Activated CD8-positive, alpha-beta memory T cell treated with anti-CD3 and anti-CD28 coated beads for 24 hours (primary cell): ENCODE data around the gene UBTF.

Experiments used
- DNase-seq: peaks from one replicate; pipeline ENCODE4 v3.0.0-alpha.2; 2020

The UBTF gene, protein sequence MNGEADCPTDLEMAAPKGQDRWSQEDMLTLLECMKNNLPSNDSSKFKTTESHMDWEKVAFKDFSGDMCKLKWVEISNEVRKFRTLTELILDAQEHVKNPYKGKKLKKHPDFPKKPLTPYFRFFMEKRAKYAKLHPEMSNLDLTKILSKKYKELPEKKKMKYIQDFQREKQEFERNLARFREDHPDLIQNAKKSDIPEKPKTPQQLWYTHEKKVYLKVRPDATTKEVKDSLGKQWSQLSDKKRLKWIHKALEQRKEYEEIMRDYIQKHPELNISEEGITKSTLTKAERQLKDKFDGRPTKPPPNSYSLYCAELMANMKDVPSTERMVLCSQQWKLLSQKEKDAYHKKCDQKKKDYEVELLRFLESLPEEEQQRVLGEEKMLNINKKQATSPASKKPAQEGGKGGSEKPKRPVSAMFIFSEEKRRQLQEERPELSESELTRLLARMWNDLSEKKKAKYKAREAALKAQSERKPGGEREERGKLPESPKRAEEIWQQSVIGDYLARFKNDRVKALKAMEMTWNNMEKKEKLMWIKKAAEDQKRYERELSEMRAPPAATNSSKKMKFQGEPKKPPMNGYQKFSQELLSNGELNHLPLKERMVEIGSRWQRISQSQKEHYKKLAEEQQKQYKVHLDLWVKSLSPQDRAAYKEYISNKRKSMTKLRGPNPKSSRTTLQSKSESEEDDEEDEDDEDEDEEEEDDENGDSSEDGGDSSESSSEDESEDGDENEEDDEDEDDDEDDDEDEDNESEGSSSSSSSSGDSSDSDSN

DNA sequence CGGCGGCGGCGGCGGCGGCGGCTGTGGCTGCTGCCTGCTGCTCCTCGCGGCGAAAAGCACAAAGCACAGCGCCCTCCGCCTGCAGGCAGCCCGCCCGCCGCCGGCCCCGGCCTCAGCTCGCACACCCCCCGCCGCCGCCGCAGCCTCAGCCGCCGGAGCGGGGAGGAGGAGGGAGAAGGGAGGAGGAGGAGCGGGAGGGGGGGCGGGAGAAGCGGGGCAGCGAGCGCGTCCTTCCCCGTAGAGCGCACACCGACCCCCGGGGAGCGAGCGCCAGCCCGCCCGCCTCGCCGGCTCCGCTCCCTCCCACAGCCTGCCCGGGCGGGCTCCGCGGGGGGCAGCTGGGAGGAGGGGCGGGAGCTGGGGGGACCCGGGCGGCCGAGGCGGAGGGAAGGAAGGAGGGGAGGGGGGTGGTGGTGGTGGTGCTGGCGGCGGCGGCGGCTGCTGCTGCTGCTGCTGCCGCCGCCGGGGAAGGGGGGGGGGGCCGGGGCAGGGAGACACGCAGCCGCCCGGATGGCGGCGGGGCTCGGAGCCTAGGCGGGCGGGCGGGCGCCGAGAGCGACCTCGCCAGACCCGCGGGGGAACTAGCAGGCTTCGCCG is at the start of gene UBTF:
Gene UBTF (minus strand): TSS at position 60 of the 597 bp plus-strand sequence. CDS start 1,446 bp downstream, outside the sequence.
- peak; percentile 87 for DNase-seq

DNA sequence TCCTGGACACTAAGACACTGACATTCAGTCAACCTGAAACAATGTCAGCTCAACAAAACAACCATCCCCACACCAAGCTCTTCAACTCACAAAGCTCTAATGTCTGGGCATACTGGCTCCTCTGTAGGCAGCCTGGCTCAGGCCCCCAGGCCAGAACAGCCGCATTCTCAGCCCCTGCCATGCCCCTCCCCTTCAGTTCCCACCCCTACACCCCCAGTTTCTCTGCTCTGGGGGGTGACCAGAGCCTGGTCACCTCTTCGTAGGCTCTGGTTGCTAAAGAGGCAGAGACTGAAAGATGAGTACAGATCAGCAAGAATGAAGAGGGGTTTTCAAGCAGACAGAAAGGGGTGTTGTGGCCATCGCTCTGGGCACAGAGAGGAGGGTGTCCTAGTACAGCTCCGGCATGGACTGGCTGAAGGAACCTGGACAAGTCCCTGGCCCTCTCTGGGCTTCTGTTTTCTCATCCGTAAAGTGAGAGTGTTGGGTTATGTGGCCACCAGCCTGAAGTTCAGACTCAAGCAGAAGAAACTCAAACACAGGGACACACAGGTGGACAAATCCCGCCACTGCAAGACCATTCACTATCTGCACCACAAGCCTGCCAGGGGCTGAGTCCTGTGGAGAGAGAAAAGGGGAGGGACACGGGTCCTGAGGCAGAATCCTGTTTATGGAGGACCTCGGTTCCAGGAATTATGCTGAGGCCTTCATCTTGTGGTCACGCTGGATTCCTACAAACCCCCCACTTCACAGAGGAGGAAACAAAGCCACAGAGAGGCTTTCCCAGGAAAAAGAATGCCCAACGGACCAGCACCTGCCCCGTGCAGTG is 49.4 kb upstream of the UBTF start:
- DNase-seq, result no peak

DNA sequence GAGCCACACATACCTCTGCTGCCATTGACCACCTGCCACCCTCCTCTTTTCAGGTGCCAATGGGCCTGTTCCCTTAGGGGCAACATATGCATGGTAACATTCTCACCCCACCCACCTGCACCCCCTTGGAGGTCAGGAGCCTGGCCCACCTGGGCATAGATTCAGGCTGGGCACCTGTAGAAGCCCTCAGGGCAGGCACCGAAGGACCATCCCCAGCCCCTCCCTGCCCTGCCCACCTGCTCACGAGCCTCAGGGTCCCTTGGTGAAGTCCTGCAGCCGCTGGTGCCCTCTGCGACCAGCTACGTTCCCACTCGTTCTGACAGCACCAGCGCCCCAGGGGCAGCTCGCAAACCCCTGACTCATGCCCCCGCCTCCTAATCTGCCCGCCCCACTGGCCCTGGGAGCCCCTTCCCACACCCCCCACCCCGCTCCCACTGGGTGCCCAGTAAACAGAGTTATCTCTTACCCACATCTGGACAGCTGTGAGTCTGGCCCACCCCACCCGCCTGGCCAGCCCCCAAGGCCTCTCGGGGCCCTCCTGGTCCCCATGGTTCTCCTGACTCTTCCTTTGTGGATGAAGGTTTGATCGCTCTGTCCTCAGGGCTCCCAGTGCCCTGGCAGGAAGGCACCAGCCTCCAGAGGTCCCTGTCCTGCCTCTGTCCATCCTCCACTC is 48.5 kb upstream of the UBTF start, which contains the start of gene SLC4A1:
Gene SLC4A1 (minus strand): TSS at position 318 of the 673 bp plus-strand sequence. CDS start 5,269 bp downstream, outside the sequence.
- no peak for DNase-seq

DNA sequence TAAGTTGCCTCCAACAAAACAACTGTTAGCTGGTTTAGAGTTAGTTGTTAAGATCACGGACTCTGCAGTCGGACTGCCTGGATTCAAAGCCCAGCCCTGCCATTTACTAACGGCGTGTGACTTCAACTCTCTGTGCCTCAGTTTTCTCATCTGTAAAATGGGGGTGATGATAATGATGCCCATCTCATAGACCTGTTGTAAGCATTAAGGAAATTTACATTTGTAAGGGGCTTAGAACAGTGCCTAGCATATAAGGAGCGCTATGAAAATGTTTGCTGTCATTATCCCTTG is 47.6 kb upstream of the UBTF start:
- no peak for DNase-seq

DNA sequence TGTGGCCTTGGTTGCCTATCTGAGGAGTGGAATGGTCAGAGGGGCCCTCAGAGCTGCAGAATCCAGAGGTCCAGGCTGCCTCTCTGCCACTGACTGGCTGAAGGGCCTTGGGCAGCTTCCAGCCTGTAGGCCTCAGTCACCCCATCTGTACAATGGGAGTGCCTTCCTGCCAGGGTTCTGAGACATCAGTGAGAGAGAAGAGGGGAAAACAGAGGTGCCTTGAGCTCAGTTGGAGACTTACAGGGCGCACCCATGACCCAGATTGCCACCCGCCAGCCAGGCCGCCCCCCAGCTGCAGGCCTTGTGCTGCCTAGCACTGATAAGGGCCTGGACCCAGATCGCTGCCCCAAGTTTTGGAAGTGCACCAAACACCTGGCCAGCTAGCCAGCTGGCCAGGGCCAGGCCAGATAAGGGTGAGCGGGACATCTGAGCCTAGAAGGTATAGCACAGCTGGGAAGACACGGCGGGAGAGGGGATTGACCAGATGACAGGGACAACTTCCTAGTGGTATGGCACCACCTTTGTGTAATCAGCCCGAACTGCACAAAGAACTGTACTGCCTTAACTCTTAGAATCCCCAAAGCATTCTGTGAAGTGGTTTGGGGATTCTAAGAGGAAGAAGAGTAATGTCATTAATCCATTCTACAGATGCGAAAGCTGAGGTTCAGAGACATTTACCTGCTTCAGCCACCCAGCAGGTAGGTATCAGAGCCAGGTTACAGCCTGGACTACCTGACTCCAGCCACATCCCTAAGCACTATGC is 47.1 kb upstream of the UBTF start:
- no peak for DNase-seq

DNA sequence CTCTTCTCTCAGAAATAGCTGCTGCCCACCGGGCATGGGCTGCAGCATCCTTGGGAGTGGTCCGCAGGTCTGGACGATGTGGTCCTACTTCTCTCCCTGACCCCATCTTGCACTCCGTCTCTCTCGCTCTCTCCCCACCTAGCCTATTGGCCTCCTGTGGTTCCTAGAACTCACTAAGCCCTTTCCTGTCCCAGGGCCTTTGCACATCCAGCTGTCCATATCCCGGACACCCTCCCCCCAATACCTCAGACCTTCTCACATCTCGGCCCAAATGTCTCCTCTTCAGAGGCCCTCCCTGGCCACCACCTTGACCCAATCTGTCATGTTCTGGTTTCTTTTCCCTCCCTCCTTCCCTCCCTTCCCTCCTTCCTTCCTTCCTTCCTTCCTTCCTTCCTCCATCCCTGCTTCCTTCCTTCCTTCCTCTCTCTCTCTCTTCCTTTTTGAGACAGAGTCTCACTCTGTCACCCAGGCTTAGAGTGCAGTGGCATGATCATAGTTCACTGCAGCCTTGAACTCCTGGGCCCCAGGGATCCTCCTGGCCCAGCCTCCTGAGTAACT is 43.9 kb upstream of the UBTF start:
- DNase-seq, result no peak

DNA sequence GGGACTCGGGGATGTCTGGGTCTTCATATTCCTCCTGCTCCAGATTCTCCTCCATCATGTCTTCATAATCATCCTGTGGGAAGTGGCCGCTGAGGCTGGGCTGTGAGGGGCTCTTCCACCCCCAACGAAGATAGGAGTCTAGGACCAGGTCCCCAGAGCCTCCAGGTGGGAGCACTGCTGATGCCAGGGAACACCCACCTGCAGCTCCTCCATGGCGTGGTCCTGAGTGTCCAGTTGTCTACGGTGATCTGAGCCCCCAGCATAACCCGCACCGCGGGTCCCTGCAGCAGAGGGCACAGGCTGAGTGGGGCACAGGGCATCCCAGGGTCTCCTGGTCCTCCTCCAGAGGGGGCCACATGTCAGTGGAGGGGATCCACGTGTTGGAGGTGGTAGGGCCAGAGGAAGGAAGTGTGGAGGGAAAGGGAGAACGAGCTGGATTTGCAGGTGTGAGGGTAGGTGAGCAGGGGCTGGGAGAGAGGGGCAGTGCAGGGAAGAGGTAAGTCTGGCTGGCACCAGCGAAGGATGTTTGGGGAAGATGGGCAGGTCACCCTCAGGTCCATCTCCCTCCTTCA is 43.3 kb upstream of the UBTF start:
- no peak for DNase-seq

DNA sequence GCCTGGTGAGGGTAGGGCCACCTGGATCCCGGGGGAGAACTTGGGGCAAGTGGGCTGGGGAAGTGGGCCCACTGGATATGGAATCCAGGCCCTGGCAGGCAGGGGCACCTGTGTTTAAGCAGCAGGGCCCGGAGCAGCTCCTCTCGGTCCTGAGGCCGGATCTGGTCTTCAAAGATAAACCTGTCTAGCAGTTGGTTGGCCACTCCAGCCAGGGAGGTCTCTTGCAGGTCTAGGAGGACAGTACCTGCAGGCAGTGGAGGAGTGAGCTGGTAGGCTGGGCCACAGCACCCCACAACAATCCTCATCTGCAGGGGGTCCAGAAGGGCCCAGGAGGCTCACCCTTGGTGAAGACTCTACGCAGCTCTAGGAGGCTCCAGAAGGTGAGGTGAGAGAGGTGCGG is 40.8 kb upstream of the UBTF start:
- DNase-seq, result no peak

DNA sequence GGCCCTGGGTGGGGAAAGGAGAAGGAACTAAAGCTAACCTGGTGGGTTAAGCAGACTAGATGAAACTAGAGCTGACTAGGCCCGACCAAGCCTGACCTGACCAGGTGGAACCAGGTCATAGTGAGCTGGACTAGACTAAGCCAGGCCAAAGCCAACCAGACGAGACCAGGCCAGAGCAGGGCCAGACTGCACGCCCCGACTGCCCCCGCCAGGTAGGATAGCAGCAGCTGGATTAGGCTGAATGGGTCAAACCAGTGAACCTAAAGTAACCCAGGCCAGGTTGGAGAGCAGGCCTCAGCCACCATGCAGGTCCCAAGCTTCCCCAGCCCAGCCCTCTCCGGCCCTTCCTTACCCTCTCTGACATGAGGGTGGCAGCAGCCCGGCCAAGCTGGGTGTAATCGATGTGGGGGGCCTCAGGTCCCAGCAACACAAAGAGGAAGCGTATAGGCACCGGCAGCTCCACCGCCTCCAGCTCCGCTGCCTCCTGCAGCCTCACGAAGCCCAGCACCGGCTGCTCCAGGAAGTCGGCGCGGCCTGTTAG is 39.4 kb upstream of the UBTF start:
- DNase-seq, result no peak

DNA sequence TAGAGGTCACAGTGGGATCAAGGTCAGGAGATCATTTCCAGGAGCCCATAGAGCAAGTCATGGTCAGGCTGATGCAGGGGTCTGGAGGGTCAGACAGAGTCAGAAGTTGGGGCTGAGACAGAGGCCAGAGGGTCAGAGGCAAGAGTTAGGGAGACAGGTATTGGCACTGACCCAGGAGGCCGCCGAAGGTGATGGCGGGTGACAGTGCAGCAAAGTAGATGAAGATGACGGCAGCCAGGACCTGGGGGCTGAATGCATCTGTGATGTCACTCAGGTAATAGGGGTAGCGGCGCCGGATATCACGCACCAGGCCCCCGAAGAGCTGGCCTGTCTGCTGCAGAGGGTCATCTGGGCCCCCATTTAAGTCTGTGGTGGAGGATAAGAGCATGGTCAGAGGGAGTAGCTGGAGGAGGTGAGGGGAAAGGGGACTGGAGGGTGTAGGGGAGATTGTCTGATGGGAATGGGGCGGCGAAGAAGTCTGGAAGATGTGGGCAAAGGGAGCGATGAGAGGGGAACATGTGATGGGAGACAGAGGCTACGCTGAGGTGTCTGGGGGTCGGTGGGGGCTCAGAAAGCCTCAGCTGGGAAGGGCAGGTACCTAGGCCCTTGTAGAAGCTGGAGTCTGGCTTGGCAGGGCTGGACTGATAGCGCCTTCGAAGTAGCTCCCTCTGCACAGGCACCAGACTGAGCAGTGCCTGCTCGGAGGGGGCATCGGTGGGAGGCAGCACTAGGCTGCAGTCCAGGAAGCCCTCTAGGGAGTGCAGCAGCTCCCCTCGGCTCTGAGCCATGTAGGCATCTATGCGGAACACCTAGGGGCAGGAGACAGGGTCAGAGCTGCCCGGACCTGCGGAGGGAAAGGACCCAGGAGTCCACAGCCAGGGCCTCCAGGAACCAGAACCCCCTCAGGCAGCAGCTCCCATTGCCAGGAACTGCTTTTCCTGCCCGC is 38.6 kb upstream of the UBTF start:
- no peak for DNase-seq

DNA sequence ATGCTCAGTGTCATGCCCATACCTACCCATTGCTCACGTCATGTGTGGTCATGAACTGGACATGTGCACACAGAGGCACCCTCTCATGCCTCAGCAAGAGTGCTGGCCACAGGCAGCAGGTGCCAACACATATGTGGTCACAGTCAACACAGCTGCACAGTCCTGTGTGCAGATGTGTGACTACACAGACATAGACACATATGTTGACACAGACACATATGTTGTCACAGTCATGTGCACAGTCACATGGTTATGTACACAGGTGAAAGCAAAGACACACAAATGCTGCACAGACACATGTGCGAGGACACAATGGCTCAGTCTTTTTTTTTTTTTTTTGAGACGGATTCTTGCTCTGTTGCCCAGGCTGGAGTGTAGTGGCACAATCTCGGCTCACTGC is 37.2 kb upstream of the UBTF start:
- no peak for DNase-seq

DNA sequence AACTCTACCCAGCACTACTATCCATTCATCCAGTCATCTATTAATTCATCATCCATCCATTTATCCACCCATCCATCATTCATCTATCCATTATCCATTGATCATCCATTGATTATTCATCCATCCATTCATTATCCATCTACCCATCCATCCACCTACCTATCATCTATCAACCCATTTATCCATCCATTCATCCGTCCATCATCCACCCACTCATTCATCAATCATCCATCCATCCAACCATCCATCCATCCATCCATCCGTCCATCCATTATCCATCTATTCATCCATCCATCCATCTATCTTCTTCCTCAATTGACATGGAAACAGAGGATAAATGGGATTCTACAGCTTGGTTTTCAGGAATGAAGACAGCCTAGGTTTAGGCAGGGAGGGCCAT is 36.4 kb upstream of the UBTF start:
- DNase-seq, result no peak

DNA sequence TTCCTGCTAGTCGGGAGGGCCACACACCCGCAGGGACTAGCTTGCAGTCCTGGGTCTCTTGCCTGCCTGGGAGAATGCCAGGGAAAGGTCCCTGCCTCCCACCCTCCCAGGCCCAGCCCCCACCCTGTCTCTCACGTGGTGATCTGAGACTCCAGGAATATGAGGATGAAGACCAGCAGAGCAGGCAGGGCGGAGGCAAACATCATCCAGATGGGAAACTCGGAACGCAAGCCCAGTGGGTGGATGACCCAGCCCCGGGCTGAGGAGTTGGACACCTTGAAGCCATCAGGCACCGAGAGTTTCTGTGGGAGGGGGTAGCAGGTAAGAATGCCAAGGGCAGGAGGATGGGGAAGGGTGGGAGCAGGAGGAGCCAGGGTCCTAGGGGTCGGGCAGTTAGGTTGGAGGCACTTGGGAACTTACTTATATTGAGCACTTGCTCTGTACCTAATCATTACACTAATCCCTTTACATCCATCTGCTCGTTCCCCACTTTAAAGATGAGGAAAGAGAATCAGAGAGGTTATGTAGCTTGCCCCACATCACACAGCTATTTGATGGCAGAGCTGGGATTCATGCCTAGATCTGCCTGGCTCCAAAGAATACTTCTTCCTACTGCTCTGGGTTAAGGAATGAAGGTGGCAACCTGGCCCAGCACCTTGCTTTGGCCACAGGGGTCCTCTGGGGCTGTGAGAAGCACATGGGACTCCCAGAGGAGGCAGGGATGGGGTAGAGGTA is 35.1 kb upstream of the UBTF start:
- no peak for DNase-seq

DNA sequence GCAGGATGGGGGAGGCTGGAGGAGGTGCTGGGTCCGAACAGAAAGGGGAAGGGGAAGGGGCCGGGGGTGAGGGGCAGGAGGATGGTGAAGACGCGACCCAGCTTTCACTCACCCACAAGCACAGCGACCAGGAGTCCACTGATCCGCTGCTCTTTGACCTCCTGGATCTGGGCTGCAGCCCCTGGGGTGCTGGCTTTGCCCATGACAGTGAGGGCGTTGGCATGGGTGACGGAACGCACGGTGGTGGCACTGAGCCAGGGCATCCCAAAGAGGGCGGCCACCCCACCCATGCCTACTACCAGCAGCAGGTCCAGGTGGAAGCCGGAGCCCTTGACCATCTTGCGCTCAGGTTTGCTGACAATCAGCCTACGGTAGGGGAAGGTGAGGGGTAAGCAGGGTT is 33.5 kb upstream of the UBTF start:
- DNase-seq, result no peak

DNA sequence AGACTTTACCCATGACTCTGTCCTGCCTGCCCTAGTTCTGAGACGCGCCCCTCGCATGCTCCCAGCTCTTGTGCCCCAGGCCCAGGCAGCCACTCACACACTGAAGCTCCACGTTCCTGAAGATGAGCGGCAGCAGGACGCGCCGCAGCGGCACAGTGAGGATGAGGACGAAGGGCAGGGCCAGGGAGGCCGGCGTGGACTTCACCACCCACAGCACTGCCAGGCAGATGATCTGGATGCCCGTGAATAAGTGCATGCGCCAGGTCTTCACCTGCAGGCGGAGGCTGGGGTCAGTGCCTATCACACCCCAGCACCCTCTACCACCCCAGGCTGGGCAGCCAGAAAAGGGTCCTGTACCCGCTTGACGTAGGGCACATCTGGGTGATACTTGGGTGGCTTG is 31.6 kb upstream of the UBTF start:
- DNase-seq, result no peak

DNA sequence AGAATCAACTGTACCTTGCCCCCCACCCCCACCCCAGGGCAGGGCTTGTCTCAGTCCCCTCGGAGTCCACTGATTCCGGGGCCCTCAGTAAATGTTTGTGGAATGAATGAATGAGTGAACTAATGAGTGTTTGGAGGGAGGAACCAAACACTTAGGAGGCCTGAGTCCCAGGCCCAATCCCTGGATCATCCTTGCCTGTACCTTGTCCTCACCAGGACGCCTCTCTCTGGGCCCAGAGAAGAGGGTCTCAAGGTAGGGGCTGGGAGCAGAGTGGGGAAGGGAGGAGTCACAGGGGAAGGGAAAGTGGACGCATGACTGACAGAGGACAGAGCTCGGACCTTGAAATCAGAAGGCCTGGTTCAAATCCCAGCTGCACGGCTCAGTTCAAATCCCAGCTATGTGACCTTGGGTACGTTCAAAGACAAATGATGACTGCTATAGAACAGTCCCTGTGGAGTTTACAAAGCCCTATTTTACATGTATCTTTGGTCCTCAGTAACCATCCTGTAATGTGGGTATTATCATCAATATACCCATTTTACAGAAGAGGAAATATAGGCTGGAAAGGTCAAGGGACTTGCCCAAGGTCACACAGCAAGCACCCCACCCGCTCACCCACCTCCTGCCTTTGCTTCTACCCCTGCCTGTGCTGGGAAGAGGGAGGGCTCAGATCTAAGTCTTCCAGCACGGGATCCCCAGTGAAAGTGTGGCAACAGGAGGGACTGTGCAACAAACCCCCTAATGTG is 30.2 kb upstream of the UBTF start:
- no peak for DNase-seq

DNA sequence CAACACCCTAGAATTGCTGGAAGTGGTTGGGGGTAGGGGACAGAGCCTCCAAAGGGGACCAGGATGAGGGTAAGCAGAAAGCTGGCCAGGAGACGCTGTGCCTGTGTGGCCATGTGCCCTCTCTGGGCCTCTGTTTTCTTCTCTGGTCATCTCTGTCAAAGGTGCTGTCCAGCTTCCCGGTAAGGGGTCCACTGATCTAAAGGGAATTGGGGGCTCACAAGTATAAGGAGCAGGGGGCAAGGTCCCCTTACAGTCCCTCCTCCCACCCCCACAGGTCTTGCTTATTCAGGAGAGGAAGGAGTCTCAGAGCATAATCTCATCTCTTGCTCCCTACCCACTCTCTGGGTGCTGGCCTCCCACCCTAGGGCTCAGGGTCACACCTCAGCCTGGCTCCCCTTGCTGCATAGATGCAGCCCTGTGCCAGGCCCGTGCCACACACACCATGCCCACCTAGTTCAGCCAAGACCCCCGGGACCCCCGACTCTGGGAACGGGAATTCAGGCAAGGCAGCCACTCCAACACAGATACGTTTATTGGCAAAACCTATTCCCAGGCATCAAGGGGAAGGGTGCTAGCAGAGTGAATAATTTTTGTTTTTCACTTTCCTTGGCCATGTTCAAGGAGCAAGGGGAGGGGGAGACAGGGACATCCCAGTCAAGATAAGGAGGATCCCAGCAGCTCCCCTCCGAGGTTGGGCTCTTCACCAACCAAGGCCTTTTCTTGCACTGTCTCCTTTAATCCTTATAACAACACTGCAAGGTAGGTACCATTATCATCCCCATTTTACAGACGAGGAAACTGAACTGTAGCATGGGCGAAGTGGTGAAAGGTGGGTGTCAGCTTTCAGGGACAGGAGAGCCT is 28.6 kb upstream of the UBTF start:
- DNase-seq, result no peak
